Activated naive CD8-positive, alpha-beta T cell (primary cell): Measurements from ENCODE around the gene TEN1.
"Not testable (repeated sequence)": the region's sequence is repeated elsewhere in the genome, so short reads cannot be mapped to it uniquely, and the experiment has no call there.

Experiments
- H3K27ac Mint-ChIP-seq: one replicate; pipeline ENCODE4 v1.8.0; 2021; ENCODE audit warnings: mixed read lengths
- H3K27me3 Mint-ChIP-seq: one replicate; pipeline ENCODE4 v1.8.0; 2021; ENCODE audit warnings: mixed read lengths
- H3K36me3 Mint-ChIP-seq: one replicate; pipeline ENCODE4 v1.8.0; 2021; ENCODE audit warnings: mixed read lengths
- H3K4me1 Mint-ChIP-seq: one replicate; pipeline ENCODE4 v1.8.0; 2021; ENCODE audit warnings: low read depth, mixed read lengths
- H3K4me3 Mint-ChIP-seq: one replicate; pipeline ENCODE4 v1.8.0; 2021; ENCODE audit warnings: mild to moderate bottlenecking, mixed read lengths
- H3K9me3 Mint-ChIP-seq: one replicate; pipeline ENCODE4 v1.8.0; 2021; ENCODE audit warnings: low read depth, mixed read lengths

TEN1 gene

DNA sequence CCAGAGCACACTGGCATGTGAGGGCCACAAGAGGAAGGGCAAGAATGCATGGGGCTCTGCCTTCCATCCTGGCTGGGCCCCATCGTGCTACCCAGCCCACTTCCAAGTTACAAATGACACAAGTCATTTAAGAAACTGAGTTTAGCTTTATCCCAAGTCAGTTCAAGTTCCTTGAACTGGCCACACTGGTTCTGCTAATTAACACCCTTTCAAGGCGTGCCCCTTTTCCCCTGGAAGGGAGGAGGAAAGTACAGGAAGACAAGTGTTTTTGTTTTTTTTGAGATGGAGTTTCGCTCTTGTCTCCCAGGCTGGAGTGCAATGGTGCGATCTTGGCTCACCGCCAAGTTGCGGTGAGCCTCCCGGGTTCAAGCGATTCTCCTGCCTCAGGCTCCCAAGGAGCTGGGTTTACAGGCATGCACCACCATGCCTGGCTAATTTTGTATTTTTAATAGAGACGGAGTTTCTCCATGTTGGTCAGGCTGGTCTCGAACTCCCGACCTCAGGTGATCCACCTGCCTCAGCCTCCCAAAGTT is 65.5 kb downstream of the TEN1 start:
- H3K4me3 Mint-ChIP-seq, H3K4me1 Mint-ChIP-seq, H3K27me3 Mint-ChIP-seq, H3K9me3 Mint-ChIP-seq, H3K36me3 Mint-ChIP-seq: not testable (repeated sequence)
- H3K27ac Mint-ChIP-seq, result peak overlapping the region; percentile 41

DNA sequence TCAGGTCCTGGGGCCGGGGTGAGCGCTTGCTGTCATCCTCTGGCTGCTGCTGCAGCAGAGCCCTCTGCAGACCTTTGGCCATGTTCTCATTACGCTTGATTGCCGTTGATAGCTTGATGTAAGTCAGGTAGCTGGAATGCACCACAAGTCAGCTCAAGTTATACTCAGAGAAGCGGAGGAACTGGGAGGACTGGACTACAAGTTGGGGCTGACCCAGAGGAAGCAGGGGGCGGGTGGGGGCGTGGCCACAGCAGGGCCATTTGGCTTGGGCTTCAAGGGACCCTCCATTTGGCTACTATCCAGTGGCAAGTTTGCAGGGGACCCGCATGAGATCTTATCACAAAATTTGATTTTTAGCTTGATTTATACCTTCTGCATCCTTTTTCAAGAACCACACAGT is 67.0 kb downstream of the TEN1 start:
- Mint-ChIP-seq H3K27me3 (no peaks in the 10 kb centered on the region), H3K9me3 (no peaks in the 10 kb centered on the region), H3K27ac (no peak overlapping the region), H3K36me3 (peaks cover 10% of the 10 kb centered on the region), H3K4me1 (peaks cover 14% of the 10 kb centered on the region), H3K4me3 (no peak overlapping the region)

DNA sequence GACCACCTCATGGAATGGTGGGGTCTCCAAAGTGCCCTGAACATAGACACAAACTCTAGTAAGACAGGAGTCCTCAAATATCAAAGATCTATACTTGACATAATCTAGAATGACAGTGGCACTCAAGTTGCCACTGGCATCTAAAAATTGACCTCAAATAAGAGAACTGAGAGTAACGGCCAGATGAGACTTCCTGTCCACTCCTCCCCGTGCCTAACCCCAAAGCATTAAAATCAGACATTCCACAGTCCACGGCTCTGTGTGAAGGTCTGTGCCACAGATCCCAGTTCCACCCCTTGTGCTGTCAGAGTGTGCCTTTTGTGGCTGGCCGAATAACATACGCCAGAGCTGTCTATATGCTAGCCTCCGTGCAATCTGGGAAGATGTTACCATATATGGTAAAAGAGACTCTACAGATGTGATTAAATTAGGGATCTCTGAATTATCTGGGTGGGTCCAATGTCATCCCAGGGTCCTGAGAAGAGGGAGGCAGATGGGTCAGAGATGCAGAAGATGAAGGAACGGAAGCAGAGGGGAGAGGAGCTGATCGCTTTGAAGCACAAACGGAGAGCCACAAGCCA is 69.1 kb downstream of the TEN1 start:
- Mint-ChIP-seq H3K27me3 (no peaks in the 10 kb centered on the region), H3K27ac (peak overlapping the region; percentile 37), H3K9me3 (no peaks in the 10 kb centered on the region), H3K36me3 (peaks cover 12% of the 10 kb centered on the region), H3K4me3 (no peak overlapping the region), H3K4me1 (peaks cover 17% of the 10 kb centered on the region)

DNA sequence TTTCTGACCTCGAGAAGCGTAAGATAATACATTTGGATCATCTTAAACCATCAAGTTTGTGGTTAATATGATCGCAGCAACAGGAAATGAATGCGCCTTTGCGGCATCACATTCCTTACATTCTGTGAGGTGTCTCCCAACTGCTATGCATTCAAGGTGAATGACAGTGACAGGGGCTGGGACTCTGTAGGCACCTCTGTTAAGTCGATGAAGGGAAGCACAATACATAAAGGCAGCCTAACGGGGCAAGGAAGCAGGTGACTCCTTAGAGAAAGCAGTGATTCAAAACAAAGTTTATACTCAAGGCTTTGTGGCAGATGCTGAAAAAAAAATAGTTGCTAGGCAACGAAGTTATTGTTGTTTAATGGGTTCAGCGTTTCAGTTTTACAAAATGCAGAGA is 69.7 kb downstream of the TEN1 start:
- Mint-ChIP-seq H3K27me3 (no peaks in the 10 kb centered on the region), H3K4me3 (no peak overlapping the region), H3K9me3 (no peaks in the 10 kb centered on the region), H3K36me3 (peaks cover 12% of the 10 kb centered on the region), H3K27ac (no peak overlapping the region), H3K4me1 (peaks cover 22% of the 10 kb centered on the region)

DNA sequence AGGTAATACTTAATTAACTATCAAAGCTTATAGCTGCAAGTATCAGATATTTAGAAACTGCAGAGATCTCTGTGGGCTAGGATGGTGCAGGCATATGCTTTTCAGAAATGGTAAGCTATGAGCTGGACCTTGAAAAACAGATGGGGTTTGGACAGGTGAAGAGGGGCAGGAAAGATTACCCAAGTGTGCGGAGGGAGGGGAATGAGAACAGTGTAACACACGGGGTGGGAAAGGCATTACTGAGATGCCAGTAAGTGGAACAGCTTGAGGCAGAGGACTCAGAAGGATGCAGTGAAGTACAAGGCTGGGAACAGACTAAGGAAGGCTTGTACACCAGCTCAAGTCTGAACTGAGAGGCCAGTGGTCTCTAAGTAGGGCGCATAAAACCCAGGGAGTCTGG is 70.2 kb downstream of the TEN1 start:
- H3K27ac Mint-ChIP-seq, result peak overlapping the region; percentile 67
- H3K4me1 Mint-ChIP-seq, result peaks cover 27% of the 10 kb centered on the region
- no peaks in the 10 kb centered on the region for H3K27me3 Mint-ChIP-seq
- peaks cover 12% of the 10 kb centered on the region for H3K36me3 Mint-ChIP-seq
- no peak overlapping the region for H3K4me3 Mint-ChIP-seq
- H3K9me3 Mint-ChIP-seq, result no peaks in the 10 kb centered on the region

DNA sequence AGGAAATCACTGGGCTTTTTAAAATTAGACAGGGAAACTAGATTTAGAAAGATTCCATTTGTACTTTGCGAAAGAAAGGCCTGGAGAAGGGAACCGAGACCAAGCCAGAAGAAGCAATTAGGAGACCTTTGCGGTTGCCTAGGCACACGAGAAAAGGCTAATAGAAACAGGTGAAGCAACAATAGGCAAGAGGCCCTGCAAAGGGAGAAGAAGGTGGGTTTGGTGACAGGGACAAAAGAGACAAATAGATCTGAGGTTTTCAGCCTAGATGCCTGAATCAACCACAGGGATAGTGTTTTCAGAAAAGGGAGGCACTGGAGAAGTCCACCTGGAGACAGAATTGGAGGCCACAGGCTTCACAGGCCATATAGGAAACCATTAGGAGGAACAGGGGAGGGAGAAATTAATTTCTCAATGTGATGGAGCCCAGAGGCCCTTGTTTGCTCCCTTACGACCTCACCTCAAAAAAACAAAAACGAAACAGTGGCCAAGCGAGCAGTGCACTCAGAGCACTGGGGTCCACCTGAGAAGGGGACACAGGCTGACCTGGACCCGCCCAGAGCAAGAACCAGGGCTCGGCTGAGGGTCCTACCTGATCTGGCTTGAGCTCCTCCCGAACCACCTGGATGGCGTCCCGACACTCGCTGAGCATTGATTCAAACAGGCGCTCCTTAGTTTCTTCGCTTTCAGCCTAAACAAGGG is 70.9 kb downstream of the TEN1 start:
- H3K27ac Mint-ChIP-seq, result peak overlapping the region; percentile 54
- peaks cover 27% of the 10 kb centered on the region for H3K4me1 Mint-ChIP-seq
- peaks cover 12% of the 10 kb centered on the region for H3K36me3 Mint-ChIP-seq
- no peak overlapping the region for H3K4me3 Mint-ChIP-seq
- no peaks in the 10 kb centered on the region for H3K27me3 Mint-ChIP-seq
- no peaks in the 10 kb centered on the region for H3K9me3 Mint-ChIP-seq
